Neural cell (in vitro differentiated cells): ENCODE data around the gene TDRD6.

ENCODE experiments used
- CTCF ChIP-seq: fragments of 450-650 bp; IDR thresholded peaks from 2 replicates; pipeline ENCODE4 v1.5.1; 2014; ENCODE audit warnings: antibody characterized with exemption, mild to moderate bottlenecking, moderate library complexity; ENCODE audit not compliant: poor library complexity, severe bottlenecking
- EZH2 ChIP-seq: fragments of 200-600, 300-800 bp; shearing (Covaris generic), sonication (generic); IDR thresholded peaks from 2 replicates; pipeline ENCODE4 v1.6.1; 2014; ENCODE audit warnings: antibody characterized with exemption, low read length, borderline replicate concordance, mild to moderate bottlenecking; ENCODE audit not compliant: insufficient read depth, poor library complexity, severe bottlenecking

GRCh38 chr6:46674410-46674809 is 13.3 kb upstream of the TDRD6 start:
- TF ChIP-seq CTCF: no peak
- TF ChIP-seq EZH2: no peak
